Measurements from ENCODE around the gene USP3.

- TF ChIP-seq POLR2A (IDR thresholded peaks at IDR 0.05; ENCODE audit: low read depth, low read length), result no peak
- TF ChIP-seq TAF1 (IDR thresholded peaks at IDR 0.05; ENCODE audit: low read depth, low read length), result no peak
- TF ChIP-seq POLR2AphosphoS5 (IDR thresholded peaks at IDR 0.05; ENCODE audit: low read depth, low read length), result no peak
- TF ChIP-seq PAX5 (IDR thresholded peaks at IDR 0.05; ENCODE audit: insufficient read depth, low read length, severe bottlenecking), result no peak
Observed at GRCh38 chr15:63524316-63525015, 20.1 kb downstream of the USP3 start.

Measured in GM12891 (cell line).